Amygdala (tissue), 56 donors: ENCODE data around the gene LIPC.

ENCODE experiments used
- DNase-seq, 56 donors: peaks; one replicate each; lab custom pipeline; 2025; lab: John Stamatoyannopoulos, UW

LIPC gene

GRCh38 chr15:58433597-58434333, 2.0 kb downstream of the LIPC start:
- no peak for DNase-seq

- DNase-seq, result no peak
Measured at GRCh38 chr15:58434334-58434875, 2.6 kb downstream of the LIPC start.

- DNase-seq, result no peak
Measured at GRCh38 chr15:58436552-58436951, 4.8 kb downstream of the LIPC start.

- DNase-seq, result no peak
Measured at GRCh38 chr15:58437531-58438105, 5.8 kb downstream of the LIPC start.

GRCh38 chr15:58438111-58438510, 6.3 kb downstream of the LIPC start:
- no peak for DNase-seq

- no peak for DNase-seq
Measured at GRCh38 chr15:58438956-58439355, 7.2 kb downstream of the LIPC start.

- no peak for DNase-seq
Measured at GRCh38 chr15:58440158-58440910, 8.5 kb downstream of the LIPC start.

GRCh38 chr15:58440922-58441321, 9.1 kb downstream of the LIPC start:
- DNase-seq, result no peak

- DNase-seq, result no peak
Measured at GRCh38 chr15:58441376-58442070, 9.7 kb downstream of the LIPC start.

GRCh38 chr15:58442122-58442521, 10.3 kb downstream of the LIPC start:
- no peak for DNase-seq

GRCh38 chr15:58443308-58443707, 11.5 kb downstream of the LIPC start:
- DNase-seq, result no peak

GRCh38 chr15:58444056-58444455, 12.3 kb downstream of the LIPC start:
- no peak for DNase-seq

GRCh38 chr15:58444658-58445332, 13.0 kb downstream of the LIPC start:
- no peak for DNase-seq

- DNase-seq, result no peak
Measured at GRCh38 chr15:58445865-58446264, 14.1 kb downstream of the LIPC start.

GRCh38 chr15:58446521-58446920, 14.7 kb downstream of the LIPC start:
- no peak for DNase-seq

- DNase-seq, result no peak
Measured at GRCh38 chr15:58447271-58448010, 15.7 kb downstream of the LIPC start.

GRCh38 chr15:58448331-58448730, 16.5 kb downstream of the LIPC start:
- no peak for DNase-seq

GRCh38 chr15:58448906-58449305, 17.1 kb downstream of the LIPC start:
- DNase-seq, result no peak

- no peak for DNase-seq
Measured at GRCh38 chr15:58451826-58452225, 20.0 kb downstream of the LIPC start.

- no peak for DNase-seq
Measured at GRCh38 chr15:58452775-58453174, 21.0 kb downstream of the LIPC start.
